ENCODE results near the gene HPSE2. TPM values are rescaled to one million over a fixed set of nuclear protein-coding genes. Genes with fewer than 3 reads are reported as not detected.

Gene HPSE2
- total RNA-seq, 1 experiment from 2014 or later: not detected

GRCh38 chr10:98560565-98560964, 675.1 kb downstream of the HPSE2 start:
- no peak for ATAC-seq
- Histone ChIP-seq H3K9me3 (ENCODE audit: control insufficient read depth, insufficient read depth, low read depth, low read length) (no peaks in the 10 kb centered on the region), H3K36me3 (ENCODE audit: control insufficient read depth, insufficient read depth, low read length) (no peaks in the 10 kb centered on the region), H3K4me1 (ENCODE audit: control insufficient read depth, insufficient read depth, low read length) (no peaks in the 10 kb centered on the region), H3K27ac (ENCODE audit: low read length) (no peak overlapping the region), H3K4me3 (ENCODE audit: low read depth in 2 of 2, low read length in 2 of 2) (no peak overlapping the region), H3K27me3 (ENCODE audit: control insufficient read depth, insufficient read depth, low read length) (peaks cover 11% of the 10 kb centered on the region; the same call in 1 of the 2 replicates)
- TF ChIP-seq REST (IDR thresholded peaks at IDR 0.05; ENCODE audit: insufficient read depth in 1 of 2, low read depth in 2 of 2, low read length in 1 of 2): no peak
- TF ChIP-seq TCF7L2 (IDR thresholded peaks at IDR 0.05; ENCODE audit: low read depth, low read length): no peak
- no peak for TF ChIP-seq POLR2AphosphoS5 (IDR thresholded peaks at IDR 0.05; ENCODE audit: low read depth, low read length)
- TF ChIP-seq SIN3A (IDR thresholded peaks at IDR 0.05; ENCODE audit: borderline replicate concordance, insufficient read depth, low read depth, low read length): no peak
- no peak for TF ChIP-seq CTCF (IDR thresholded peaks at IDR 0.05)
- BruUV-seq (replicated peaks): no TSS peak
- intact Hi-C loops (cut with micrococcal nuclease; ENCODE audit: unreplicated experiment) (no loop called here), in situ Hi-C loops (cut with HindIII; ENCODE audit: low pct_unique_long_range_greater_than_20kb, low sequenced_read_pairs) (no loop called here)
- ChIA-PET POLR2A (no interaction called here), CTCF (no interaction called here)
- DNase-seq (ENCODE audit: low read depth, low spot score): no peak

DNA sequence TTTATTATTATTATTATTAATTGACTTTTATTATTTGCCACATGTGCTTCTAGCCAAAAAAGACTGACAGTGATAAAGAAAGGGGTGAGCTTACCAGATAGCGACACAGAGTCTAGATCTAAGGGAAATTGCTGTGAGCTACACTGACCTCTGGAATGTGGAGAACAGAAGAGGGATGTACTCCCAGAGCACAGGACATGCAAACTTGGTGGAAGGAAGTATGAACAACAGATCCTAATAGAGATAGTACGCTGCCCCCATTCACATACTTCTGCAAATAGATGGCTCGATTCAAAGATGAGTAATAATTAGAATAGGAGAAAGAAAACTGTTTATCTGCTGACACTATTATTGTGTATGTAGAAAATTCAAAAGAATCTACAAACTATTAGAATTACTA, 679.6 kb downstream of the HPSE2 start:
- no peaks in the 10 kb centered on the region for H3K4me1 ChIP-seq (ENCODE audit: control insufficient read depth, insufficient read depth, low read length)
- intact Hi-C loops (cut with micrococcal nuclease; ENCODE audit: unreplicated experiment) (no loop called here), in situ Hi-C loops (cut with HindIII; ENCODE audit: low pct_unique_long_range_greater_than_20kb, low sequenced_read_pairs) (no loop called here)
- TF ChIP-seq CTCF (IDR thresholded peaks at IDR 0.05) (no peak), POLR2AphosphoS5 (IDR thresholded peaks at IDR 0.05; ENCODE audit: low read depth, low read length) (no peak), REST (IDR thresholded peaks at IDR 0.05; ENCODE audit: insufficient read depth in 1 of 2, low read depth in 2 of 2, low read length in 1 of 2) (no peak), SIN3A (IDR thresholded peaks at IDR 0.05; ENCODE audit: borderline replicate concordance, insufficient read depth, low read depth, low read length) (no peak), TCF7L2 (IDR thresholded peaks at IDR 0.05; ENCODE audit: low read depth, low read length) (no peak)
- H3K9me3 ChIP-seq (ENCODE audit: control insufficient read depth, insufficient read depth, low read depth, low read length): no peaks in the 10 kb centered on the region
- ATAC-seq (no peak), DNase-seq (ENCODE audit: low read depth, low spot score) (no peak)
- H3K27me3 ChIP-seq (ENCODE audit: control insufficient read depth, insufficient read depth, low read length): peaks cover 15% of the 10 kb centered on the region
- CTCF ChIA-PET: no interaction called here
- no peak overlapping the region for H3K27ac ChIP-seq (ENCODE audit: low read length)
- H3K36me3 ChIP-seq (ENCODE audit: control insufficient read depth, insufficient read depth, low read length): no peaks in the 10 kb centered on the region
- POLR2A ChIA-PET: no interaction called here
- no TSS peak for BruUV-seq (replicated peaks)
- no peak overlapping the region for H3K4me3 ChIP-seq (ENCODE audit: low read depth in 2 of 2, low read length in 2 of 2)
